AML-193 (cell line): ENCODE data around the gene GAA.

Source experiments
- DNase-seq, 2 experiments: peaks; one replicate each; lab custom pipeline; 2025; lab: John Stamatoyannopoulos, UW

The GAA gene

DNA sequence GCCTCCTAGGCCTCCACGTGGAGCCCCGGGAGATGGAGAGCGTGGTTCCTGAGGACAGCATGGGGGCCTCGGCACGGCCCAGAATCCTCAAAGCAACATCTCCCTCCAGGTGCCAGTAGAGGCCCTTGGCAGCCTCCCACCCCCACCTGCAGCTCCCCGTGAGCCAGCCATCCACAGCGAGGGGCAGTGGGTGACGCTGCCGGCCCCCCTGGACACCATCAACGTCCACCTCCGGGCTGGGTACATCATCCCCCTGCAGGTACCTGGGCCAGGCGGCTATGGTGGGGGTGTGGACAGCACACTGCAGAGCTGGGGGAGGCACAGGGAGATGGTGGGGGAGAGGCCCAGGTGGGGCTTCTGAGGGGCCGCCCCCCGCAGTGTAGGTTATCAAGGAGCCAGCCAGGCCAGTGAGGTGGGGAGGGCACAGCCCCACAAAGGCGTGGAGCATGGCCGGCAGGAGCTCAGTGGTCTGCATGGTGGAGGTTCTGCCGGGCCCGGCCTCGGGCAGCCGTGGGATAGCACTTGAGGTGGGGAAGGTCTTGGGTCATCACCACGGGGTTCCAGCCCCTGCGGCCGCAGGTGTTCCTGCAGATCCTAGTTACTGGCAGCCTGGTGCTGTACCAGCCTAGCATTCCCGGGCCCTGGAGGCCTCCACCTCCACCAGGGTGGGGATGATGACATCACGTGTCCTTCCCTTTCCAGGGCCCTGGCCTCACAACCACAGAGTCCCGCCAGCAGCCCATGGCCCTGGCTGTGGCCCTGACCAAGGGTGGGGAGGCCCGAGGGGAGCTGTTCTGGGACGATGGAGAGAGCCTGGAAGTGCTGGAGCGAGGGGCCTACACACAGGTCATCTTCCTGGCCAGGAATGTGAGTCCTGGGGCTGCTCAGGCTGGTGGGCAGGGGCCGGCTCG, 16.4 kb downstream of the GAA start:
- DNase-seq, result no peak

DNA sequence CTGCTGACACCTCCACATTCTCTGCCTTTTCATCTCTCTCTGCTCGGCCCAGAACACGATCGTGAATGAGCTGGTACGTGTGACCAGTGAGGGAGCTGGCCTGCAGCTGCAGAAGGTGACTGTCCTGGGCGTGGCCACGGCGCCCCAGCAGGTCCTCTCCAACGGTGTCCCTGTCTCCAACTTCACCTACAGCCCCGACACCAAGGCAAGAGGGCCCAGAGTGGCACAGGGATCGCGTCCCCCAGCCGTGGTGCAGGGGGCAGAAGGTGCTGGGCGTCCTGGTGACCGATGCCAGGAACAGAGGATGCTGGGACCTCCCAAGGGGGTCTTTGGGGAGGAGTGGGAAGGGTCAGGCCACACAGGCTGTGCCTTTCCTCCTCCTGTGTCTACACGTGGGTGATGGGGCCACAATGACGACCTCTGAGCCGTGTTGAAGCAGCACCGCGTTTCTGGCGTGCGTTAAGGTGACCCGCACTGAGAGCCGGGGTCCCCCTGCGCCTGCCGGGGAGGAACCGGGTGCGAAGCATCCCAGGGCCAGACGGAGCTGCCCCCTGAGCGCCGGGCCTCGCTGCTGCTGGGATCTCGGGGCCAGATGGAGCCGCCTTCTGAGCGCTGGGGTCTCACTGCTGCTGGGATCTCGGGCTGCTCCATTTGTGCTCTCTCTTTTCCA, 17.4 kb downstream of the GAA start:
- no peak for DNase-seq

DNA sequence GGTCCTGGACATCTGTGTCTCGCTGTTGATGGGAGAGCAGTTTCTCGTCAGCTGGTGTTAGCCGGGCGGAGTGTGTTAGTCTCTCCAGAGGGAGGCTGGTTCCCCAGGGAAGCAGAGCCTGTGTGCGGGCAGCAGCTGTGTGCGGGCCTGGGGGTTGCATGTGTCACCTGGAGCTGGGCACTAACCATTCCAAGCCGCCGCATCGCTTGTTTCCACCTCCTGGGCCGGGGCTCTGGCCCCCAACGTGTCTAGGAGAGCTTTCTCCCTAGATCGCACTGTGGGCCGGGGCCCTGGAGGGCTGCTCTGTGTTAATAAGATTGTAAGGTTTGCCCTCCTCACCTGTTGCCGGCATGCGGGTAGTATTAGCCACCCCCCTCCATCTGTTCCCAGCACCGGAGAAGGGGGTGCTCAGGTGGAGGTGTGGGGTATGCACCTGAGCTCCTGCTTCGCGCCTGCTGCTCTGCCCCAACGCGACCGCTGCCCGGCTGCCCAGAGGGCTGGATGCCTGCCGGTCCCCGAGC, 17.9 kb downstream of the GAA start:
- DNase-seq, result no peak

DNA sequence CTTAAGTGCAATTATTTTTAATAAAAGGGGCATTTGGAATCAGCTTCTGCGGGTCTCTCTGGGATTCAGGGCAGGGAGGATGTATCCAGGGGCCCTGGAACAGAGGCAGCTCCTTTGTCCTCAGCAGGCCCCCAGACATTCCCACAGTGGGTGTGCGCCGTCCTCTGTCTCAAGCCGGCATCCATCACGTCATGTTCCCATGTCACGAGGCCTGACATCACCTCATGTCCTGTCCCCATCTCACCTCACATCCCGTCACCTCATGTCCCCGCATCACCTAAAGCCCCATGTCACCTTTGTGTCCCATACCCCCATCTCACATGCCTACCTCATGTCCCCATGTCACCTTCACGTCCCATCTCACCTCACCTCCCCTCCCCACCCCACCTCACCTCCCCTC, 18.5 kb downstream of the GAA start:
- no peak for DNase-seq

DNA sequence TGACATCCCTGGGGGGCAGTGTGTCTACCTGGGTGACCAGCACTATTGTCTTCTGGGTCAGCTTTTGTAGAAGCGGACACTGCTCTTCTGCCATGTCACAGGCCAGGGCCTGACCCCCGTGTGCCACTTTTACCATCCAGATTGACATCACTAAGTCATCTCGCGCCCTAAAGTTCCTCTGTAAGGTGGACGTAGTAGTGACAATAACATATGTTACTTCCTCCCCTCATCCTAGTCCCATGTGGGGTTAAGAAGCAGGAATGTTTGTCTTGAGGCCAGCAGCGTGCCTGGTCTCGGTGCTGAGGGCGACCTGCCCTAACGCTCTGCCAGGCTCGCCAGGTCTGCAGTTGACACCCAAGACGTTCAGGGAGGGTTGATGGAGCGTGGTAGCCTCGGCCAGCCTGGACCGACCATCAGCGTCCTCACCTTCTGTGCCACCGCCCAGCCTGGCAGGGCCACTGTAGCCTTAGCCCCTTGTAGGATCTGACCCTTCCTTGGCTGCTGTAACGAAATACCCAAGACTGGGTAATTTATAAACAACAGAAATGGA, 20.7 kb downstream of the GAA start:
- DNase-seq, result no peak

DNA sequence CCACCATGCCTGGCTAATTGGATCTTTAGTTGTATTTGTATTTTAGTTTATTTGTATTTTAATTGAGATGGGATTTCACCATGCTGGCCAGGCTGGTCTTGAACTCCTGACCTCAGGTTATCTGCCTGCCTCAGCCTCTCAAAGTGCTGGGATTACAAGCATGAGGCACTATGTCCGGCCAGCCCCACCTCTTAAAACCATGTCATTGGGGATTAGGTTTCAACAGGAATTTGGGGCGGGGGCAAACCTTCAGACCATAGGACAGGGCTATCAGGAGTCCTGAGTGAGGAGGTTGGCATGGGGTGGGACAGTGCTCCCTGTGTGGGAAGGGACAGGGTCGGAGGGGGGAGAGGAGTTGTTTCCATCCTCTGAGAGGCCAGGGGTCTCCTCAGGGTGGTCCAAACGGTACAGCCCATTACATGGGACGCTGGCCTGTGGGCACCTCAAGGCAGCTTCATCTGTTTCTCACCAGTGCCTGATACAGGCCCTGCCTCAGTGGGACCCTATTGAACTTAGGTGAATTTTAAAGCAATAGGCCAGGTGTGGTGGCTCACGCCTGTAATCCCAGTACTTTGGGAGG, 21.6 kb downstream of the GAA start:
- no peak for DNase-seq

DNA sequence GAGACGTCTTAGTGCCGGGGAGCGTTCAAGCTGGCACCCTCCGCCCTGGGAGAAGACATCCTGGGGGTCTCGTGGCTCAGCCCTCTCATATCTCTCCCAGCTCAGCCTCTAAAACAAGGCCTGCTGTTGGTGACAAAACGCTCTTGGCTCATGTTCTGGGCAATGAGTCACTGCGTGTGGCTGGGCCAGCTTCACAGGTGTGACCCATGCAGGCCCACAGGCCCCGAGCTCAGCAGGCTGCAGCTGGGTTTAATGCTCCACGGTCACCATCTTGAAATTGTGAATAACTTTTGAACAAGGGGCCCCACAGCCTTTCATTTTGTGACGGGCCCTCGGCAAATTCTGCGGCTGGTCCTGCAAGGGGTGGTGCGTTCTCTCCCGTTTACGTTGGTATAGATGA, 22.4 kb downstream of the GAA start:
- no peak for DNase-seq

DNA sequence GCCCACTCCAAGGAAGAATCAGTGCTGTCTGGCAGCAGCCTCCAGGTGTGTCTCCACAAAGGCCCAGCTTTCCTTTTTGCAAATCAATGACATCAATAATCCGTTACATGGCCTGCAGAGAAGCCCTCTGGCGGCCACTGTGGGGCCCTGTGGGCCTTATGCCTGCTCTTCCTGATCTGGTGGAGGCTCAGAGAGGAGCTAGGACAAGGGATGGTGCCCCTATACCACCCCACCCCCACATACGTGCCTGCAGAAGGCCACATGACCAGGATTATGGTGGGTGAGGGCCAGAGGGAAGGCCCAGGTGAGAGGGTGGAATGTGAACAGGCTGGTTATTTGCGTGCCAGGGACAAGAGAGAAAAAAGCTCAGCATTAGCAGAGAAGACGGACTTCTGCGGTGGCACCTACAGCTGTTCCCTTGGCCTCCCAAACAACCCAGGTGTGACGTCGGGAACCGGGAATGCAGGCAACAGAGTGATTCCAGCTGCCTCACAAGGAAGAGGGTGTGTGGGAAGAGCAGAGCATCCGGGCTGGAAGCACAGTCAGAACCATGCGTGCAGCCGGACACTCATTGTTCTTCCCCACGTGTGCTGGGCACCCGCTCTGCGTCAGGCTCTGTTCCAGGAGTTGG, 23.1 kb downstream of the GAA start:
- DNase-seq, result no peak

DNA sequence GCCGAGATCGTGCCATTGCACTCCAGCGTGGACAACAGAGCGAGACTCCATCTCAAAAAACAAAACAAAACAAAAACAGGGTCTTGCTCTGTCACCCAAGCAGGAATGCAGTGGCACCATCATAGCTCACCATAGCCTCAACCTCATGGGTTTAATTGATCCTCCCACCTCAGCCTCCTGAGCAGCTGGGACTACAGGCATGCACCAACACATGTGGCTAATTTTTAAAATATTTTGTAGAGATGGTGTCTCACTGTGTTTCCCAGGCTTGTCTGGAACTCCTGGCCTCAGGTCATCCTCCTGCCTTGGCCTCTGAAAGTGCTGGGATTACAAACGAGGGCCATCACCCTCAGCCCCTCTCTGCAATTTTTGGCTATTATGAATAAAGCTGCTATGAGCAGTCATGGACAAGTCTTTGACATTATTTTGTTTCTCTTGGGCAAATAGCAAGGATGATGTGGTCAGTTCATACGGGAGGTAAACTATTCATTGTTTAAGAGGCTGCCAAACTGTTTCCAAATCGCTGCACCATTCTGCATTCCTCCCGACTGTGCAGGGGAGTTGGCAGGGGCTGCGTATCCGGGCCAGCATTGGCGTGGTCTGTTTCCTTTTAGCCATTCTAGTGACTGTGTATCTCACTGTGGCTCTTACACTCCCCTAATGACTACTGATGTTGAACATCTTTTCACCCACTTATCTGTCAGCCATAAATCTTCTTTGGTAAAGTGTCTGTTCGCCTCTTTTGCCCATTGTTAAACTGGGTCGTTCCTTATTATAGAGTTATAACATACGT, 24.5 kb downstream of the GAA start:
- no peak for DNase-seq

DNA sequence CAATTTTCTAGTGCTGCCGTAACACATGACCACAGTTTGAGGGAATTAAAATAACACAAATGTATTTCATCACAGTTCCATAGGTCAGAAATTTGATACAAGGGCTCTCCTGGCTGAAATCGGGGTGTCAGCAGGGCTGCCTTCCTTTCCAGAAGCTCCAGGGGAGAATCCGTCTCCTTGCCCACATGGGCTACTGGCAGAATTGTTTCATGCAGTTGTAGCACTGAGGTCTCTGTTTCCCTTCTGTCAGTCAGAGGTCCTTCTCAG, 25.0 kb downstream of the GAA start:
- DNase-seq, result no peak

DNA sequence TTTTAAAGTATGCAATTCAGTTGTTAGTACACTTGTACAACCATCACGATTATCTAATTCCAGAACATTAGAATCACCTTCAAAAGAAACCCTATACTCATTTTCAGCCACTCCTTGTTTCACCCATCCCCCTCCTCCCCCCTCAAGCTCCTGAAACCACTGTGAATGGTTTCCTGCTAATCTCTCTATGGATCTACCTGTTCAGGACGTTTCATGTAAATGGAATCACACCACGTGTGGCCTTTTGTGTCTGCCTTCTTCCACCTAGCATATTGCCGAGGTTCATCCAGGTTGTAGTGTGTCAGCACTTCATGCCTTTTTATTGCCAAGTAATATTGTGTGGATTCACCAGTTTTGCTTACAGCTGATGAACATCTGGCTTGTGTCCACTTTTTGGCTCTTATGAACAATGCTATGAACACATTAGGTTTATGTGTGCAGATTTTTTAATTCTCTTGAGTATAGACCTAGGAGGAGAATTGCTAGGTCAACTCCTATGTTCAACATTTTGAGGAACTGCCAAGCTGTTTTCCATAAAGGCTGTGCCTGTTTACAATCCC, 27.7 kb downstream of the GAA start:
- no peak for DNase-seq

DNA sequence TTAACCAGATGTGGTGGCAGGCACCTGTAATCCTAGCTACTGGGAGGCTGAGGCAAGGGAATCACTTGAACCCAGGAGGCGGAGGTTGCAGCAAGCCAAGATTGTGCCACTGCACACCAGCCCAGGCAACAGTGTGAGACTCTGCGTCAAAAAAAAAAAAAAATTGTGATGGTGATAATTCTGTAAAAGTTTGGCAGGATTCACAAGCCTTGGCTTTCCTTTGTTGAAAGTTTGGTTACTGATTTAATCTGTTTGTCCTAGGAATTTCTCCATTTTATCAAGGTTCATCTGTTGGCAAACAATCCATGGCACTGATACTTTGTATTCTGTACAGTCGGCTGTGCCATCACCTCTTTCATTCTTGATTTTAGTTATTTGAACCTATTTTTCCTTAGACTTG, 29.6 kb downstream of the GAA start:
- no peak for DNase-seq

DNA sequence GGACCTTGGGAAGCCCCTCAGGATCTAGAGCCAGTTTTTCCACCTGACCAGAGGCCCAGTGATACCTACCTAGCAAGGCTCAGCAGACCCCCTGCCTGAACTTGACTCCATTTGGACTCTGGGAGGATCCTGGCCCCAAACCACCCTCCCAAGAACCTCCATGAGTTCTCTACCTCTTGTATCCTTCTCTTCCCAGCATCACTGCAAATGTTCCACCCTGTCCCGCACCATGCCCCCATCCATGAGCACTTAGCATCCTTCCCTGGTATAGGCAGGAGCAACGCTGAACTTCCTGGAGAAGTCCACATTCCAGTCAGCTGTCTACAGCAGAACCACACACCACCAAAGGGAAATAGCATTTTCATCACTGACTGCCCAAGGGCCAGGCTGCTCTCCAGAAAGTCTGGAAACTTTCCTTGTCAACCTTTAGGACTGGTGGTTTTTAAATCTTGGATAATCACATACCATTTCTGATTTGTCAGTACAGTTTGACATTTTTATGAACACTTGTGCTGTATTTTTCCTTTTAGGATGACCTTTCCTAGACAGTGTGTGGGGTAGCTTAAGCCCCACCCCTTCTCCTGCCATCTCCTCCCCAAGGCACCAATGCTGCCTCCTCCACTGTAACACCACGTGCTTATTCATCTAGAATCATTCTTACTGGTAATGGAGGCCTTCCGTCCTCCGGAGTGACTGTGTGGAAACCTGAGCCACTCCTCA, 31.7 kb downstream of the GAA start:
- no peak for DNase-seq

DNA sequence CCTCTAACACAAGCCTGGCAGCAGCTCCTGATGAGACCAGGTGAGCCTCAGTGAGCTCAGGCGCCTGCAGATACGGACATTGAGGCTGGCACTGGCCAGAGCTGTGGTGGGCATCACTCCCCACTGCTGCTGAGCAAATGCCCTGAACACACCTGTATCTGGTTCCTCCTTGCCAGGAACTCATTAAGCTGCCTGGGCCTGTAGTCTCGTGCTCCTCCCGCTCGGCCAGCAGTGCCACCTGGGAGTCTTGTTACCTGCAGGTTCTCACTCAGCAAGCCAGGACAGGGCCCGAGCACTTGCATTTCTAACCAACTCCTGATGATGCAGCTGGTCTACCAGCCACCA, 32.2 kb downstream of the GAA start:
- no peak for DNase-seq

DNA sequence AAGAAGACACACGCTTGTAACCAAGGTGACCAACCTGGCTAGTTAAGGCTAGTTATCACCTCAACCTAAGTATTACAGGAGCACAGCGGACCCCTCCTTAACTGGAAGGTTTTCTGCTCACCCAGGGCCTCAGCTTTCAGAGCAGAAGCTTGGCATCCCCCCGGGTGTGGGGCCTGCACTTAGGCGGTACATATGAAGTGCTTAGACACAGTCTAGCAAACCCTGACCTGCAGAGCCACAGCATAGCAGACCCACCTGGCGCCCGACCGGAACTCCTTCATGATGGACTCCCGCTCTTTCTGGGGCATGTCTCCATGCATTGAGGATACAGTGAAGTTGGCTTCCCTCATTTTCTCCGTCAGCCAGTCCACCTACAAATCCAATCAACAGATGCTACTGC, 35.8 kb downstream of the GAA start:
- no peak for DNase-seq

DNA sequence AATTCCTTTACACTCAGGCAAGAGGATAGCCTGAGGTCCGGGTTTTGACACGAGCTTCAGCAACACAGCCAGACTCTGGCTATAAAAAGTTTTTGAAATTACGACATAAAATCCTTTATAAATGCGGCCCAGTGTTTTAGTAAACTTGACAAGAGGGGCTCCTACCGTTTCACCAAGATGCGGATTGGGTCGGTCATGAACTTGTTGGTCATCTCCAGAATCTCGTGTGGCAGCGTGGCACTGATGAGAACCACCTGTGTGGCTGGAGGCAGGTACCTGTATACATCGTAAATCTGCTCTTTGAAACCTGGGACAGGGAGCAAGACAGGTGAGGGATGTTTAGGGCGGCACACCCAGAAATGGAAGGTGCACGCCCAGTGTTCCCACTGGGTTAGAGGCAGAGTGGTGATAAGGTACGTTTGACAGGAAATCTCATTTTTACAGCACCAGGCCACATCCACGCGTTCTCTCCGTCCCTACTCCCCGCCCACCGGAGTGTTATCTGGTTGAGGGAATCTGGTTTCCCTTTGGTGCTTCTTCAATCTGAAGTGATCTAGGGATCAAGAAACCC, 37.6 kb downstream of the GAA start:
- DNase-seq, result no peak

DNA sequence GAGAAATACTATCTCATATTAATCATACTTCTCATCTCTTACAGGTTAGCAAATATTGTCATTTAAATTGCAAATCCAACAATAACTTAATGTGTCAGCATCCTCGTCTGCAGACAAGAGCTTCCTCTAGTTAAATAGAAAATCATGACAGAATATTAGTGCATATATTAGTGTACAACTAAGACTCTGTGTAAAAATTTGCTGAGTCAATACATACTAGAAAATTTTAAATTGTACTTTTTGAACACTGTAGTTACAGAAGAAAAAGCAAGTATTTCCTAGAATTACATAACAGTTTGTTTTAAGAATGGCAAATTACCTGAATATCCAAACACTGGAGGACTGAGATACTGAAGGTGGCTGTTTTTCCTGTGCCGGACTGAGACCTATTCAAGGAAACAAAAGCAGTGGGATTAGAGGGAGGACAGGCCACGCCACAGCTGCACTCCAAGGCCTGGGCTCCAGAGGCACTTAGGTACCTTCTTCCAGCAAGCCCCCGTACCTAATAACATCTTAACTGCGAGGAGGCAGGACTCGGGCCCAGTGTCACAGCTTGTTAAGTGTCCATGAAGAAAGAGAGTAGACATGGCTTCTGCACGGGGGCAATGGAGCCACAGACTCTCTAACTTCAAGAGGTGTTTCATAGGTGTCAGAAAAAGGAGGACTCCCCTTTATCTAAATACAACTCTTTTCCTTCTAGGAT, 40.2 kb downstream of the GAA start:
- no peak for DNase-seq

DNA sequence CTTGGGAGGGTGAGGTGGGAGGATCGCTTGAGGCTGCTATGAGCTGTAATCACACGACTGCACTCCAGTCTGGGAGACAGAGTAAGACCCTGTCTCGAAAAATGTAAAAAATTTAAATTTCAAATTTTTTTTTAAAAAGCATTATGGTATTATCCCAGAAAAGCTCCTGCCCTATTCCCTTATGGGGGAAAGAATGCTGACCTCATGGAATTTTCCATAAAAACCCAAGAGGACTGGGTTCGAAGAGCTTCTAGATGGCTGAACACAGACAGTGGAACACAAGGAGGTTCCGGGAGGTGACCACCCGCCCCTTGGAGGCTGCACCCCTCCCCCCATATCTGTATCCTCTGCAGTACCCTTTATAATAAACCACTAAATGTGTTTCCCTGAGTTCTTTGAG, 41.5 kb downstream of the GAA start:
- DNase-seq, result no peak
